ENCODE data around the gene OSBPL10. TPM values are rescaled to one million over a fixed set of nuclear protein-coding genes. Genes with fewer than 3 reads are reported as not detected.

OSBPL10 gene
- total and polyA plus RNA-seq, 2 donors (not counting 1 experiment from before 2014, with no cell fraction given) = 88.5 to 310 TPM

GRCh38 chr3:31853580-31853979 is 127.5 kb downstream of the OSBPL10 start:
- Mint-ChIP-seq H3K4me3 (peak overlapping the region; percentile 6), H3K27ac (peak overlapping the region; percentile 83), H3K27me3 (no peaks in the 10 kb centered on the region), H3K9me3 (ENCODE audit: insufficient read depth) (no peaks in the 10 kb centered on the region), H3K4me1 (peaks cover 65% of the 10 kb centered on the region)
- Histone ChIP-seq H3K9ac (ENCODE audit: low read length) (no peak overlapping the region), H3K27ac (ENCODE audit: low read length in 2 of 2) (peak overlapping the region in 1 of 2 donors; percentile 63), H3K4me3 (ENCODE audit: control extremely low read depth in 1 of 5, extremely low read depth in 1 of 5, insufficient read depth in 1 of 5, low read depth in 2 of 5, low read length in 4 of 5) (no peak overlapping the region), H4K20me1 (ENCODE audit: control insufficient read depth, insufficient read depth, low read length, poor library complexity, severe bottlenecking) (peaks cover 13% of the 10 kb centered on the region), H3K9me3 (ENCODE audit: control extremely low read depth in 1 of 3, control insufficient read depth in 2 of 3, insufficient read depth in 1 of 3, low read length in 2 of 3) (no peaks in the 10 kb centered on the region), H2AFZ (ENCODE audit: insufficient read depth, low read depth, low read length, poor library complexity, severe bottlenecking) (no peak overlapping the region), H3K36me3 (replicated peaks in 1 of 2; ENCODE audit: control extremely low read depth in 1 of 2, control insufficient read depth in 1 of 2, extremely low read depth in 1 of 2, insufficient read depth in 2 of 2, low read length in 1 of 2) (peaks cover 2 to 30% of the 10 kb centered on the region in 2 experiments), H3K4me2 (replicated peaks; ENCODE audit: low read depth, low read length, poor library complexity, severe bottlenecking) (peak overlapping the region; percentile 57), H3K27me3 (replicated peaks in 1 of 4; ENCODE audit: control extremely low read depth in 1 of 4, control insufficient read depth in 3 of 4, insufficient read depth in 4 of 4, low read length in 3 of 4) (no peaks in the 10 kb centered on the region), H3K4me1 (ENCODE audit: control insufficient read depth in 2 of 2, insufficient read depth in 2 of 2, low read length in 2 of 2) (peaks cover 39 to 44% of the 10 kb centered on the region in 2 donors), H3K79me2 (ENCODE audit: control insufficient read depth, insufficient read depth, low read length) (peaks cover 93% of the 10 kb centered on the region)
- ATAC-seq (ENCODE audit: low read depth) = peak; percentile 62
- intact Hi-C loops (cut with micrococcal nuclease) = no loop called here
- ChIA-PET CTCF (interaction anchor here (0.6 to 1.1 kb wide), 2 partner anchors 56 to 624 kb away, joined by 3 to 5 read pairs; no protein-coding TSS in a partner anchor), POLR2A (no interaction called here)
- 0% methylated on average over 2 of the region's 3 CpGs for WGBS (ENCODE audit: insufficient coverage)
- peak; percentile 61 for DNase-seq
- TF ChIP-seq CTCF (IDR thresholded peaks at IDR 0.05) (no peak), EZH2 (IDR thresholded peaks at IDR 0.05; ENCODE audit: borderline replicate concordance, insufficient read depth, low read depth, low read length, poor library complexity, severe bottlenecking) (no peak)

- 93% methylated on average over 7 of the region's 10 CpGs for WGBS (ENCODE audit: insufficient coverage)
- TF ChIP-seq EZH2 (IDR thresholded peaks at IDR 0.05; ENCODE audit: borderline replicate concordance, insufficient read depth, low read depth, low read length, poor library complexity, severe bottlenecking) = no peak
- TF ChIP-seq CTCF (IDR thresholded peaks at IDR 0.05) = no peak
- peak overlapping the region; percentile 67 for H3K27ac Mint-ChIP-seq
Measured at GRCh38 chr3:31851278-31851677, 129.8 kb downstream of the OSBPL10 start.

More at GRCh38 chr3:31851278-31851677, 129.8 kb downstream of the OSBPL10 start:
- Histone ChIP-seq H3K4me1 (ENCODE audit: control insufficient read depth in 2 of 2, insufficient read depth in 2 of 2, low read length in 2 of 2) (peaks cover 35 to 41% of the 10 kb centered on the region in 2 donors), H4K20me1 (ENCODE audit: control insufficient read depth, insufficient read depth, low read length, poor library complexity, severe bottlenecking) (peaks cover 25% of the 10 kb centered on the region), H3K79me2 (ENCODE audit: control insufficient read depth, insufficient read depth, low read length) (peaks cover 90% of the 10 kb centered on the region), H3K9me3 (ENCODE audit: control extremely low read depth in 1 of 3, control insufficient read depth in 2 of 3, insufficient read depth in 1 of 3, low read length in 2 of 3) (no peaks in the 10 kb centered on the region), H3K4me2 (replicated peaks; ENCODE audit: low read depth, low read length, poor library complexity, severe bottlenecking) (peak overlapping the region; percentile 3), H2AFZ (ENCODE audit: insufficient read depth, low read depth, low read length, poor library complexity, severe bottlenecking) (no peak overlapping the region), H3K36me3 (replicated peaks in 1 of 2; ENCODE audit: control extremely low read depth in 1 of 2, control insufficient read depth in 1 of 2, extremely low read depth in 1 of 2, insufficient read depth in 2 of 2, low read length in 1 of 2) (peaks cover 2 to 35% of the 10 kb centered on the region in 2 experiments), H3K27me3 (replicated peaks in 1 of 4; ENCODE audit: control extremely low read depth in 1 of 4, control insufficient read depth in 3 of 4, insufficient read depth in 4 of 4, low read length in 3 of 4) (no peaks in the 10 kb centered on the region), H3K4me3 (ENCODE audit: control extremely low read depth in 1 of 5, extremely low read depth in 1 of 5, insufficient read depth in 1 of 5, low read depth in 2 of 5, low read length in 4 of 5) (no peak overlapping the region), H3K27ac (ENCODE audit: low read length in 2 of 2) (peak overlapping the region in 1 of 2 donors; percentile 11), H3K9ac (ENCODE audit: low read length) (no peak overlapping the region)
- no peaks in the 10 kb centered on the region for H3K9me3 Mint-ChIP-seq (ENCODE audit: insufficient read depth)
- H3K27me3 Mint-ChIP-seq = no peaks in the 10 kb centered on the region
- peaks cover 76% of the 10 kb centered on the region for H3K4me1 Mint-ChIP-seq
- CTCF ChIA-PET = no interaction called here
- DNase-seq = no peak
- no peak for ATAC-seq (ENCODE audit: low read depth)
- intact Hi-C loops (cut with micrococcal nuclease) = no loop called here
- no peak overlapping the region for H3K4me3 Mint-ChIP-seq
- POLR2A ChIA-PET = no interaction called here

Measured in B cell (primary cell).